Tibial artery (tissue), 4 donors: ENCODE measurements around the gene ODAD4.

Experiments
- DNase-seq, 2 donors: peaks; one replicate each; pipeline ENCODE4 v3.0.0-alpha.2; 2019
- H3K27ac ChIP-seq, 2 donors: fragments of 200-600 bp; sonication (generic) in 1 of 2; 1 replicate in 1 of 2; 2 replicates in 1 of 2; pipeline ENCODE4 v1.5.1; 2018 to 2019; ENCODE audit warnings: mild to moderate bottlenecking in 1 of 2
- H3K27me3 ChIP-seq, 2 donors: fragments of 200-600 bp; sonication (generic) in 1 of 2; one replicate each; pipeline versions ENCODE4 v1.5.1 to v1.6.0; 2016 to 2019
- H3K36me3 ChIP-seq, 3 donors: fragments of 200-600 bp; sonication (generic) in 2 of 3; one replicate each; pipeline ENCODE4 v1.5.1; 2016 to 2019; ENCODE audit warnings: mild to moderate bottlenecking in 2 of 3
- H3K4me1 ChIP-seq, 4 donors: fragments of 200-600 bp; sonication (generic) in 2 of 4; 1 replicate in 3 of 4; 2 replicates in 1 of 4; pipeline ENCODE4 v1.5.1; 2016 to 2019
- H3K4me3 ChIP-seq, 2 donors: fragments of 200-600 bp; sonication (generic) in 1 of 2; 1 replicate in 1 of 2; 2 replicates in 1 of 2; pipeline ENCODE4 v1.5.1; 2018 to 2019; ENCODE audit warnings: mild to moderate bottlenecking in 2 of 2
- H3K9me3 ChIP-seq, 3 donors: fragments of 200-600 bp; sonication (generic) in 1 of 3; one replicate each; pipeline ENCODE4 v1.5.1; 2016 to 2019
- CTCF ChIP-seq, 2 experiments: fragments of 200-600 bp in 1 of 2; fragments of 450-650 bp in 1 of 2; IDR thresholded peaks; one replicate each; pipeline ENCODE4 v1.5.1; 2017 to 2019; ENCODE audit warnings: antibody characterized with exemption in 2 of 2, mild to moderate bottlenecking in 1 of 2, moderate library complexity in 1 of 2
- intact Hi-C: fragments of 100-400 bp; cut with DNase I; formaldehyde crosslinking; loops from one replicate; pipeline ENCODE4 v1.15.0; 2023; ENCODE audit warnings: low total_unique reads

The ODAD4 gene

GRCh38 chr17:41956522-41956921 lies 26.1 kb downstream of the ODAD4 start:
- intact Hi-C loops: no loop called here

GRCh38 chr17:41957031-41957868 lies 26.8 kb downstream of the ODAD4 start:
- intact Hi-C loops: no loop called here
- H3K9me3 ChIP-seq: no peaks in the 10 kb centered on the region
- H3K36me3 ChIP-seq: no peaks in the 10 kb centered on the region
- TF ChIP-seq CTCF (IDR thresholded peaks at IDR 0.05): no peak
- no peak overlapping the region for H3K27ac ChIP-seq
- no peak overlapping the region for H3K4me3 ChIP-seq
- no peaks in the 10 kb centered on the region for H3K4me1 ChIP-seq
- no peak for DNase-seq
- H3K27me3 ChIP-seq: no peaks in the 10 kb centered on the region

More at GRCh38 chr17:41956522-41956921, 26.1 kb downstream of the ODAD4 start:
- Histone ChIP-seq H3K36me3 (no peaks in the 10 kb centered on the region), H3K27ac (no peak overlapping the region), H3K27me3 (no peaks in the 10 kb centered on the region), H3K9me3 (no peaks in the 10 kb centered on the region), H3K4me3 (no peak overlapping the region), H3K4me1 (no peaks in the 10 kb centered on the region)
- no peak for TF ChIP-seq CTCF (IDR thresholded peaks at IDR 0.05)
- no peak for DNase-seq

- TF ChIP-seq CTCF (IDR thresholded peaks at IDR 0.05): no peak
- Histone ChIP-seq H3K27ac (no peak overlapping the region), H3K9me3 (no peaks in the 10 kb centered on the region), H3K27me3 (no peaks in the 10 kb centered on the region), H3K36me3 (no peaks in the 10 kb centered on the region), H3K4me1 (peaks cover 0 to 4% (median 0%) of the 10 kb centered on the region in 4 donors), H3K4me3 (no peak overlapping the region)
- DNase-seq: no peak
- intact Hi-C loops: no loop called here
Measured at GRCh38 chr17:41957869-41958439, 27.5 kb downstream of the ODAD4 start.

- intact Hi-C loops: no loop called here
- Histone ChIP-seq H3K9me3 (no peaks in the 10 kb centered on the region), H3K4me1 (peaks cover 0 to 4% (median 0%) of the 10 kb centered on the region in 4 donors), H3K4me3 (no peak overlapping the region), H3K27me3 (no peaks in the 10 kb centered on the region), H3K36me3 (no peaks in the 10 kb centered on the region), H3K27ac (no peak overlapping the region)
- no peak for TF ChIP-seq CTCF (IDR thresholded peaks at IDR 0.05)
- DNase-seq: no peak
Measured at GRCh38 chr17:41959030-41959335, 28.6 kb downstream of the ODAD4 start.

- no peaks in the 10 kb centered on the region for H3K9me3 ChIP-seq
- no peaks in the 10 kb centered on the region for H3K36me3 ChIP-seq
- intact Hi-C loops: loop anchor here (5.0 to 10.0 kb wide), 2 partner anchors 63 to 155 kb away; partner anchors contain the start of genes DHX58 and NKIRAS2
- no peak for TF ChIP-seq CTCF (IDR thresholded peaks at IDR 0.05)
- H3K4me1 ChIP-seq: peaks cover 0 to 4% (median 0%) of the 10 kb centered on the region in 4 donors
- no peaks in the 10 kb centered on the region for H3K27me3 ChIP-seq
- no peak overlapping the region for H3K4me3 ChIP-seq
- H3K27ac ChIP-seq: no peak overlapping the region
- no peak for DNase-seq
Measured at GRCh38 chr17:41959336-41960095, 29.1 kb downstream of the ODAD4 start.
